NCI-H2196 treated with DMSO at 0.1 percent for 48 hours (cell line): Measurements from ENCODE around the gene TRAPPC2L.
"Not testable (repeated sequence)": the region's sequence is repeated elsewhere in the genome, so short reads cannot be mapped to it uniquely, and the experiment has no call there.

ENCODE experiments used
- DNase-seq: peaks from one replicate; lab custom pipeline; 2025; ENCODE audit not compliant: unreplicated experiment; lab: John Stamatoyannopoulos, UW

Gene TRAPPC2L

GRCh38 chr16:88889702-88890352 is 32.9 kb downstream of the TRAPPC2L start:
- DNase-seq: not testable (repeated sequence)

GRCh38 chr16:88891083-88891482 is 34.2 kb downstream of the TRAPPC2L start:
- DNase-seq: no peak

GRCh38 chr16:88892065-88892464 is 35.1 kb downstream of the TRAPPC2L start:
- no peak for DNase-seq

GRCh38 chr16:88893127-88893968 is 36.4 kb downstream of the TRAPPC2L start:
- DNase-seq: no peak

- DNase-seq: not testable (repeated sequence)
These were observed 37.3 kb downstream of the TRAPPC2L start for GRCh38 chr16:88894266-88894665.

- no peak for DNase-seq
These were observed 37.9 kb downstream of the TRAPPC2L start for GRCh38 chr16:88894681-88895300.

GRCh38 chr16:88895335-88895734 is 38.4 kb downstream of the TRAPPC2L start:
- DNase-seq: no peak

- DNase-seq: no peak
These were observed 39.5 kb downstream of the TRAPPC2L start for GRCh38 chr16:88896238-88897070.

- DNase-seq: no peak
These were observed 40.9 kb downstream of the TRAPPC2L start for GRCh38 chr16:88897696-88898425.

- no peak for DNase-seq
These were observed 43.2 kb downstream of the TRAPPC2L start for GRCh38 chr16:88899901-88900661.

- no peak for DNase-seq
These were observed 43.7 kb downstream of the TRAPPC2L start for GRCh38 chr16:88900662-88901052.

GRCh38 chr16:88901718-88902337 is 44.9 kb downstream of the TRAPPC2L start:
- no peak for DNase-seq

GRCh38 chr16:88902744-88903143 is 45.8 kb downstream of the TRAPPC2L start:
- DNase-seq: no peak

GRCh38 chr16:88903267-88903666 is 46.3 kb downstream of the TRAPPC2L start:
- DNase-seq: no peak

GRCh38 chr16:88904676-88905365 is 47.9 kb downstream of the TRAPPC2L start:
- DNase-seq: no peak

- DNase-seq: no peak
These were observed 48.6 kb downstream of the TRAPPC2L start for GRCh38 chr16:88905563-88905962.

GRCh38 chr16:88906020-88906419 is 49.1 kb downstream of the TRAPPC2L start:
- no peak for DNase-seq

GRCh38 chr16:88906535-88907105 is 49.7 kb downstream of the TRAPPC2L start:
- DNase-seq: no peak
